Lower leg skin (tissue), 3 donors: ENCODE data around the gene C2orf92.
"Not testable (repeated sequence)": the region's sequence is repeated elsewhere in the genome, so short reads cannot be mapped to it uniquely, and the experiment has no call there.

Experiments used
- POLR2A ChIP-seq, 2 donors: fragments of 450-650 bp; IDR thresholded peaks; one replicate each; pipeline ENCODE4 v1.6.1; 2016 to 2017; ENCODE audit warnings: antibody characterized with exemption in 2 of 2, mild to moderate bottlenecking in 1 of 2, moderate library complexity in 1 of 2
- TF ChIP-seq, protein P1 (sequence below), 3 donors: fragments of 450-650 bp; IDR thresholded peaks; one replicate each; pipeline ENCODE4 v1.5.1; 2016; ENCODE audit warnings: antibody characterized with exemption in 3 of 3, mild to moderate bottlenecking in 3 of 3, moderate library complexity in 2 of 3

DNA sequence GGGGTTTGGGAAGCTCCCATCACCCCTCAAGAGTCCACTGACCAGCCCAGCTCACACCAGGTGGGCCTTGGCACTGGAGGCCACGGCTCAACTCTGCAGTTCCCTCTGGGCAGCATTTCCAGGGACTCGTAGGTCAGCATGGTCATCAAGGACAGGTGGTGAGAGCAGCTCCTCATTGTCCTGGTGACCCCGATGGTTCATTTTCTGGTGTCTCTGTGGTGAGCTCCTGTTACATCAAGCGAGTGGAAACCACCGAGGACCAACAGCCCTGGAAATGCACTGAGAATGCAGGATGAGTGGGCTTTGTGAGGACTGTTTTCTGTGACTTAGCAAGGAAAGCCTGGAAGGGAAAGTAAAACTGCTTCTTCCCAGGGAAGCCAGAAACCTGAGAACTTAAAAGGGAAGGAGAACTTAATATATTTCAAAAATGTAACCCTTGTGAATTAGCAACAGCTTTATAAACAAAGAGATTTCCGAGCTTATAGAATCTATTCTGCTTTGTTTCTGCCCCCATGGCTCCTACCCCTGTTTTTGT lies 3.2 kb downstream of the C2orf92 start:
- TF ChIP-seq, protein P1, sequence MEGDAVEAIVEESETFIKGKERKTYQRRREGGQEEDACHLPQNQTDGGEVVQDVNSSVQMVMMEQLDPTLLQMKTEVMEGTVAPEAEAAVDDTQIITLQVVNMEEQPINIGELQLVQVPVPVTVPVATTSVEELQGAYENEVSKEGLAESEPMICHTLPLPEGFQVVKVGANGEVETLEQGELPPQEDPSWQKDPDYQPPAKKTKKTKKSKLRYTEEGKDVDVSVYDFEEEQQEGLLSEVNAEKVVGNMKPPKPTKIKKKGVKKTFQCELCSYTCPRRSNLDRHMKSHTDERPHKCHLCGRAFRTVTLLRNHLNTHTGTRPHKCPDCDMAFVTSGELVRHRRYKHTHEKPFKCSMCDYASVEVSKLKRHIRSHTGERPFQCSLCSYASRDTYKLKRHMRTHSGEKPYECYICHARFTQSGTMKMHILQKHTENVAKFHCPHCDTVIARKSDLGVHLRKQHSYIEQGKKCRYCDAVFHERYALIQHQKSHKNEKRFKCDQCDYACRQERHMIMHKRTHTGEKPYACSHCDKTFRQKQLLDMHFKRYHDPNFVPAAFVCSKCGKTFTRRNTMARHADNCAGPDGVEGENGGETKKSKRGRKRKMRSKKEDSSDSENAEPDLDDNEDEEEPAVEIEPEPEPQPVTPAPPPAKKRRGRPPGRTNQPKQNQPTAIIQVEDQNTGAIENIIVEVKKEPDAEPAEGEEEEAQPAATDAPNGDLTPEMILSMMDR (IDR thresholded peaks at IDR 0.05) = not testable (repeated sequence)
- not testable (repeated sequence) for TF ChIP-seq POLR2A (IDR thresholded peaks at IDR 0.05)
